ENCODE data around the gene SLFN12L. TPM values are rescaled to one million over a fixed set of nuclear protein-coding genes. Genes with fewer than 3 reads are reported as not detected.

The SLFN12L gene
- total RNA-seq, 2 donors from 2014 or later = 0.86 to 1.0 TPM

- intact Hi-C loops (cut with DNase I) = no loop called here
- peaks cover 8% of the 10 kb centered on the region for H3K4me1 ChIP-seq
- DNase-seq = peak; percentile 93
- TF ChIP-seq CTCF (IDR thresholded peaks at IDR 0.05) = no peak
- no peaks in the 10 kb centered on the region for H3K9me3 ChIP-seq
- no peaks in the 10 kb centered on the region for H3K27me3 ChIP-seq
- H3K4me3 ChIP-seq = peak within 1 kb of the TSS; percentile 59
- peak within 1 kb of the TSS; percentile 91 to 95 for H3K9ac ChIP-seq (ENCODE audit: low read depth in 2 of 2, low read length in 2 of 2)
- no peaks in the 10 kb centered on the region for H3K36me3 ChIP-seq
- H3K27ac ChIP-seq = peak within 1 kb of the TSS; percentile 76
Observed at GRCh38 chr17:35578197-35578928, 40.9 kb upstream of the SLFN12L start, which contains the start of gene PEX12. Gene PEX12, minus strand, starts transcription at chr17:35578571. Its CDS starts 550 bp downstream, at chr17:35578021.

GRCh38 chr17:35577830-35578196, 40.3 kb upstream of the SLFN12L start:
- no peaks in the 10 kb centered on the region for H3K36me3 ChIP-seq
- intact Hi-C loops (cut with DNase I) = no loop called here
- H3K4me1 ChIP-seq = peaks cover 8% of the 10 kb centered on the region
- H3K9ac ChIP-seq (ENCODE audit: low read depth in 2 of 2, low read length in 2 of 2) = peak overlapping the region; percentile 91 to 95
- H3K27me3 ChIP-seq = no peaks in the 10 kb centered on the region
- peak overlapping the region; percentile 59 for H3K4me3 ChIP-seq
- H3K9me3 ChIP-seq = no peaks in the 10 kb centered on the region
- H3K27ac ChIP-seq = peak overlapping the region; percentile 76
- peak; percentile 29 for DNase-seq
- no peak for TF ChIP-seq CTCF (IDR thresholded peaks at IDR 0.05)

- Histone ChIP-seq H3K27me3 (no peaks in the 10 kb centered on the region), H3K4me1 (peaks cover 8% of the 10 kb centered on the region), H3K36me3 (no peaks in the 10 kb centered on the region), H3K9ac (ENCODE audit: low read depth in 2 of 2, low read length in 2 of 2) (no peak overlapping the region), H3K9me3 (no peaks in the 10 kb centered on the region), H3K27ac (no peak overlapping the region), H3K4me3 (no peak overlapping the region)
- intact Hi-C loops (cut with DNase I) = no loop called here
- TF ChIP-seq CTCF (IDR thresholded peaks at IDR 0.05) = no peak
- DNase-seq = no peak
Observed at GRCh38 chr17:35575759-35576158, 38.3 kb upstream of the SLFN12L start.

- H3K36me3 ChIP-seq = no peaks in the 10 kb centered on the region
- H3K27ac ChIP-seq = no peak overlapping the region
- H3K9ac ChIP-seq (ENCODE audit: low read depth in 2 of 2, low read length in 2 of 2) = no peak overlapping the region
- H3K27me3 ChIP-seq = no peaks in the 10 kb centered on the region
- no peak overlapping the region for H3K4me3 ChIP-seq
- H3K9me3 ChIP-seq = no peaks in the 10 kb centered on the region
- intact Hi-C loops (cut with DNase I) = no loop called here
- DNase-seq = no peak
- H3K4me1 ChIP-seq = peaks cover 12% of the 10 kb centered on the region
- no peak for TF ChIP-seq CTCF (IDR thresholded peaks at IDR 0.05)
Observed at GRCh38 chr17:35569405-35569804, 31.9 kb upstream of the SLFN12L start.

GRCh38 chr17:35568561-35568960, 31.1 kb upstream of the SLFN12L start:
- no peak for TF ChIP-seq CTCF (IDR thresholded peaks at IDR 0.05)

More at GRCh38 chr17:35568561-35568960, 31.1 kb upstream of the SLFN12L start:
- Histone ChIP-seq H3K4me3 (peak overlapping the region; percentile 88), H3K9me3 (no peaks in the 10 kb centered on the region), H3K4me1 (peaks cover 12% of the 10 kb centered on the region), H3K9ac (ENCODE audit: low read depth in 2 of 2, low read length in 2 of 2) (peak overlapping the region; percentile 78 to 83), H3K36me3 (no peaks in the 10 kb centered on the region), H3K27me3 (no peaks in the 10 kb centered on the region), H3K27ac (peak overlapping the region; percentile 84)
- intact Hi-C loops (cut with DNase I) = no loop called here
- peak; percentile 53 for DNase-seq
